K562 (cell line): ENCODE measurements around the gene ESPN.

ENCODE experiments used
- ARID2 ChIP-seq: fragments of 450-650 bp; IDR thresholded peaks from 2 replicates; pipeline ENCODE4 v1.6.1; 2017; ENCODE audit warnings: antibody characterized with exemption, mild to moderate bottlenecking
- EP300 ChIP-seq: IDR thresholded peaks from 2 replicates; pipeline ENCODE4 v1.6.1; 2012; ENCODE audit warnings: low read length, improper control_type of control experiment
- FOXA1 ChIP-seq: fragments of 450-650 bp; IDR thresholded peaks from 2 replicates; pipeline ENCODE4 v1.6.1; 2016; ENCODE audit warnings: mild to moderate bottlenecking, borderline replicate concordance
- HMGN3 ChIP-seq: IDR thresholded peaks from 2 replicates; pipeline ENCODE4 v1.6.1; 2011; ENCODE audit warnings: borderline replicate concordance, low read depth, mild to moderate bottlenecking, mixed read lengths, low read length; ENCODE audit not compliant: insufficient read length; ENCODE audit errors: extremely low read depth
- JUND ChIP-seq, 2 experiments: IDR thresholded peaks; 2 replicates in 1 of 2; 3 replicates in 1 of 2; pipeline ENCODE4 v1.6.1; 2011; ENCODE audit warnings: borderline replicate concordance in 2 of 2, low read depth in 2 of 2, low read length in 2 of 2, improper control_type of control experiment in 1 of 2, missing biosample characterization in 1 of 2, missing genetic modification characterization in 1 of 2, missing genetic modification reagents in 1 of 2
- NFXL1 ChIP-seq: fragments of 450-650 bp; formaldehyde crosslinking; IDR thresholded peaks from 2 replicates; pipeline ENCODE4 v1.4.0; 2021; ENCODE audit warnings: mild to moderate bottlenecking
- PML ChIP-seq: IDR thresholded peaks from 2 replicates; pipeline ENCODE4 v1.6.1; 2012; ENCODE audit warnings: low read length, inconsistent platforms
- RAD21 ChIP-seq, 2 experiments: fragments of 250-450 bp in 1 of 2; fragments of 450-650 bp in 1 of 2; sonication (Bioruptor Pico) in 1 of 2; formaldehyde crosslinking in 1 of 2; IDR thresholded peaks in 1 of 2; conservative IDR thresholded peaks in 1 of 2; 2 replicates each; pipeline versions ENCODE4 v1.4.0 to v1.8.0; 2020 to 2022; ENCODE audit warnings: mild to moderate bottlenecking in 2 of 2, moderate library complexity in 1 of 2
- SPI1 ChIP-seq: IDR thresholded peaks from 2 replicates; pipeline ENCODE4 v1.6.1; 2011; ENCODE audit warnings: low read depth, low read length, control low read depth, borderline replicate concordance
- ZKSCAN8 ChIP-seq: fragments of 200-800 bp; sonication (Bioruptor generic); IDR thresholded peaks from 2 replicates; pipeline ENCODE4 v1.6.1; 2016; ENCODE audit warnings: missing genetic modification characterization, missing compliant biosample characterization
- ZNF124 ChIP-seq: sonication (generic); formaldehyde crosslinking; IDR thresholded peaks from 2 replicates; pipeline ENCODE4 v1.8.1; 2022; ENCODE audit warnings: missing genetic modification reagents
- ZNF134 ChIP-seq: fragments of 250-450 bp; sonication (Bioruptor Pico); conservative IDR thresholded peaks from 2 replicates; pipeline ENCODE4 v1.4.0; 2020
- TF ChIP-seq, protein P1 (sequence below), 3 experiments: IDR thresholded peaks in 2 of 3; conservative IDR thresholded peaks in 1 of 3; 2 replicates each; pipeline ENCODE4 v1.5.1; 2011 to 2012; ENCODE audit warnings: low read length in 3 of 3, mild to moderate bottlenecking in 3 of 3, control low read depth in 2 of 3, improper control_type of control experiment in 1 of 3, inconsistent platforms in 1 of 3, low read depth in 1 of 3, mixed read lengths in 1 of 3, moderate library complexity in 1 of 3; ENCODE audit not compliant: insufficient read depth in 2 of 3

DNA sequence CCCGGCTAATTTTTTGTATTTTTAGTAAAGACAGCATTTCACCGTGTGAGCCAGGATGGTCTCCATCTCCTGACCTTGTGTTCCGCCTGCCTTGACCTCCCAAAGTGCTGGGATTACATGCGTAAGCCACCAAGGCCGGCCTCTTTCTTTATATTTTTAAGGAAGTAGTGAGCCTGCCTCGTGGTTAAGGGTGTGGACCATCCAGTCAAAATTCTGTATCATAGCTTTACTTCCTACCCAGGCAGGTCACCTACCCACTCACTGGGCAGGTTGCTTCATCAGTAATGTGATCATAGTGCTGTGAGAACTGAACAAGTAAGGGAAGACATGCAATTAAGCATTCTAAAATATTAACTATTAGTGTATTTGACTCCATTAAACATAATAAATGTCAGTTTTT lies 22.9 kb upstream of the ESPN start:
- TF ChIP-seq FOXA1: no peak
- TF ChIP-seq, protein P1, sequence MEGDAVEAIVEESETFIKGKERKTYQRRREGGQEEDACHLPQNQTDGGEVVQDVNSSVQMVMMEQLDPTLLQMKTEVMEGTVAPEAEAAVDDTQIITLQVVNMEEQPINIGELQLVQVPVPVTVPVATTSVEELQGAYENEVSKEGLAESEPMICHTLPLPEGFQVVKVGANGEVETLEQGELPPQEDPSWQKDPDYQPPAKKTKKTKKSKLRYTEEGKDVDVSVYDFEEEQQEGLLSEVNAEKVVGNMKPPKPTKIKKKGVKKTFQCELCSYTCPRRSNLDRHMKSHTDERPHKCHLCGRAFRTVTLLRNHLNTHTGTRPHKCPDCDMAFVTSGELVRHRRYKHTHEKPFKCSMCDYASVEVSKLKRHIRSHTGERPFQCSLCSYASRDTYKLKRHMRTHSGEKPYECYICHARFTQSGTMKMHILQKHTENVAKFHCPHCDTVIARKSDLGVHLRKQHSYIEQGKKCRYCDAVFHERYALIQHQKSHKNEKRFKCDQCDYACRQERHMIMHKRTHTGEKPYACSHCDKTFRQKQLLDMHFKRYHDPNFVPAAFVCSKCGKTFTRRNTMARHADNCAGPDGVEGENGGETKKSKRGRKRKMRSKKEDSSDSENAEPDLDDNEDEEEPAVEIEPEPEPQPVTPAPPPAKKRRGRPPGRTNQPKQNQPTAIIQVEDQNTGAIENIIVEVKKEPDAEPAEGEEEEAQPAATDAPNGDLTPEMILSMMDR (IDR thresholded peaks at IDR 0.05 in 2 of 3, conservative IDR thresholded peaks at IDR 0.05 in 1 of 3; ENCODE audit: insufficient read depth in 2 of 3, low read depth in 1 of 3, low read length in 3 of 3): no peak
- TF ChIP-seq ZNF134 (CRISPR knock-in tag): no peak
- no peak for TF ChIP-seq NFXL1 (CRISPR knock-in tag)
- no peak for TF ChIP-seq EP300
- TF ChIP-seq ZKSCAN8 (CRISPR knock-in tag): no peak
- no peak for TF ChIP-seq RAD21 (CRISPR knock-in tag; conservative IDR thresholded peaks at IDR 0.05 in 1 of 2, IDR thresholded peaks at IDR 0.05 in 1 of 2)
- TF ChIP-seq ZNF124 (CRISPR knock-in tag): no peak
- TF ChIP-seq PML: no peak
- TF ChIP-seq ARID2: no peak
- no peak for TF ChIP-seq JUND (IDR thresholded peaks at IDR 0.05; ENCODE audit: borderline replicate concordance, low read depth, low read length)
- no peak for TF ChIP-seq JUND (tag; IDR thresholded peaks at IDR 0.05; ENCODE audit: borderline replicate concordance, low read depth, low read length)
- no peak for TF ChIP-seq HMGN3
- TF ChIP-seq SPI1: no peak
